Cardiac fibroblast (primary cell): ENCODE measurements around the gene ECHDC1.

Source experiments
- DNase-seq, 2 donors: peaks; one replicate each; pipeline versions ENCODE4 v3.0.0 to v3.0.0-alpha.2; 2010; ENCODE audit warnings: low read depth in 2 of 2
- H3K4me3 ChIP-seq, 2 donors: replicated peaks in 1 of 2; 1 replicate in 1 of 2; 2 replicates in 1 of 2; pipeline ENCODE4 v1.5.1; 2011; ENCODE audit warnings: low read depth in 2 of 2, low read length in 2 of 2, mild to moderate bottlenecking in 2 of 2, moderate library complexity in 1 of 2
- TF ChIP-seq, protein P1 (sequence below): IDR thresholded peaks from one replicate; pipeline ENCODE4 v1.5.1; 2011; ENCODE audit warnings: low read depth, mild to moderate bottlenecking, low read length, inconsistent platforms

The ECHDC1 gene

DNA sequence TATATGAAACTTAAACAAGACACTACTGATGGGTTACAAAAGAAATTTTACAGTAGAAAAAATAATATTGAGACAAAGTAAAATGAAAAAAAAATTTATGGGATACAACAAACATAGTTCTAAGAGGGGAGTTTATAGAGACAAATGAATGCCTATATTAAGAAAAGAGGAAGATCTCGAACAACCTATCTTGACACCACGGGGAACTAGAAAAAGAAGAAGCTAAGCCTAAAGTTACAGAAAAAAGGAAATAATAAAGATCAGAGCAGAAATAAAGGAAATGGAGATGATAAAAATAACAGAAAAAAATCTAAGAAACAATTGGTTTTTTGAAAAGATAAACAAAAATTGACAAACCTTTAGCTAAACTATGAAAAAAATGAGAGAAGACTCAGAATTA, 9.1 kb upstream of the ECHDC1 start:
- TF ChIP-seq, protein P1, sequence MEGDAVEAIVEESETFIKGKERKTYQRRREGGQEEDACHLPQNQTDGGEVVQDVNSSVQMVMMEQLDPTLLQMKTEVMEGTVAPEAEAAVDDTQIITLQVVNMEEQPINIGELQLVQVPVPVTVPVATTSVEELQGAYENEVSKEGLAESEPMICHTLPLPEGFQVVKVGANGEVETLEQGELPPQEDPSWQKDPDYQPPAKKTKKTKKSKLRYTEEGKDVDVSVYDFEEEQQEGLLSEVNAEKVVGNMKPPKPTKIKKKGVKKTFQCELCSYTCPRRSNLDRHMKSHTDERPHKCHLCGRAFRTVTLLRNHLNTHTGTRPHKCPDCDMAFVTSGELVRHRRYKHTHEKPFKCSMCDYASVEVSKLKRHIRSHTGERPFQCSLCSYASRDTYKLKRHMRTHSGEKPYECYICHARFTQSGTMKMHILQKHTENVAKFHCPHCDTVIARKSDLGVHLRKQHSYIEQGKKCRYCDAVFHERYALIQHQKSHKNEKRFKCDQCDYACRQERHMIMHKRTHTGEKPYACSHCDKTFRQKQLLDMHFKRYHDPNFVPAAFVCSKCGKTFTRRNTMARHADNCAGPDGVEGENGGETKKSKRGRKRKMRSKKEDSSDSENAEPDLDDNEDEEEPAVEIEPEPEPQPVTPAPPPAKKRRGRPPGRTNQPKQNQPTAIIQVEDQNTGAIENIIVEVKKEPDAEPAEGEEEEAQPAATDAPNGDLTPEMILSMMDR: no peak
- H3K4me3 ChIP-seq: no peak overlapping the region
- no peak for DNase-seq

DNA sequence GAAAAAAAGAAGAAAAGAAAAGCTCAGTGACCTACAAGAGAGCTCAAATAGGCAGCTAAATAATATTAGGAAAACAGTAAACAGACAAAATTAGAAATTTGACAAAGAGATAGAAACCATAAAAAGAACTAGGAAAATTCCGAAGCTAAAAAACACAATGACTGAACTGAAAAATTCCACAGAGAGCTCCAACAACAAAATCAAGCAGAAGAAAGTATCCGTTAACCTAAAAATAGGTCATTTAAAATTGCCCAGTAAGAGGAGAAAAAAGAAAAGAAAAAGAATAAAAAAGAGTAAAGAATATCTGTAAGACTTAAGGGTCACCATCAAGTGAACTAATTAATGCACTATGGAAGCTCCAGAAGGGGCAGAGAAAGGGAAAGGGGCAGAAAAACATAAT, 6.6 kb upstream of the ECHDC1 start:
- TF ChIP-seq, protein P1: no peak
- no peak for DNase-seq
- no peak overlapping the region for H3K4me3 ChIP-seq

DNA sequence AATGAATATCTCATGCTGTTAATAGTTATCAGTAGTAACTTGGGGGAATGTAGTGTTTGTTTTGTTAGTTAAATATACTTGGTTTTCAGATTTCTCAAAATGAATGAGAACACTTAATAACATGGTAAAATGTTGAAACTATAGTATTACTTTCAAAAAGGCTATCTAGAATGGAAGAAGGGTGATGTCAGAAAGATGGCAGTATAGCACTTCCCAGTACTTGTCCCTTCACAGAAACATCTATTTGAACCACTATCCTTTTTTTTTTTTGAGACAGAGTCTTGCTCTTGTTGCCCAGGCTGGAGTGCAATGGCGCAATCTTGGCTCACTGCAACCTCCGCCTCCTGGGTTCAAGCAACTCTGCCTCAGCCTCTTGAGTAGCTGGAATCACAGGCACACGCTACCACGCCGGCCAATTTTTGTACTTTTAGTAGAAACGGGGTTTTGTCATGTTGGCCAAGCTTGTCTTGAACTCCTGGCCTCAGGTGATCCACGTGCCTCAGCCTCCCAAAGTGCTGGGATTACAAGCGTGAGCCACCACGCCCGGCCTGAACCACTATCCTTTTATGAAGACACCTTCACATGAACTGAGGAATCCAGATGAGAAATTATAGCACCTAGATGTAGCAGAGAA, 4.7 kb upstream of the ECHDC1 start:
- DNase-seq: no peak
- no peak overlapping the region for H3K4me3 ChIP-seq
- TF ChIP-seq, protein P1: no peak

DNA sequence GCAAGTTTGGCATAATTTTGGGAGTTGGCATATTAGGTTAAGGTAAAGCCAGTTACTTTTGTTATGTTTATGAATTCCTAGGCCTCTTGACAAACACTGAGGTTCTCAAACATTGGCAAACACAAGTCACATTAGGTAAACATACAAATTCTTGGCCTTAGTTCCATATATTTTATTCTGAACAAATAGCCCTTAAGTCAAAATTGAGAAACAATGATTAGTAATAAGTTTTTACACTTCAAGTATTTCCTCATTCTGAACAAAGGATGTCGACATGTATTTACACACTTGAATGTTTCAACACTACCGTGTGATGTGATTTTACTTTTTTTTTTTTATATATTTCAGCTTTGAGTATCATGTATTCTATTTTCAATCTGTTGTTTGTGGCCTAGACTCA, 3.8 kb upstream of the ECHDC1 start:
- no peak overlapping the region for H3K4me3 ChIP-seq
- peak; percentile 63 to 79 for DNase-seq
- TF ChIP-seq, protein P1: no peak

DNA sequence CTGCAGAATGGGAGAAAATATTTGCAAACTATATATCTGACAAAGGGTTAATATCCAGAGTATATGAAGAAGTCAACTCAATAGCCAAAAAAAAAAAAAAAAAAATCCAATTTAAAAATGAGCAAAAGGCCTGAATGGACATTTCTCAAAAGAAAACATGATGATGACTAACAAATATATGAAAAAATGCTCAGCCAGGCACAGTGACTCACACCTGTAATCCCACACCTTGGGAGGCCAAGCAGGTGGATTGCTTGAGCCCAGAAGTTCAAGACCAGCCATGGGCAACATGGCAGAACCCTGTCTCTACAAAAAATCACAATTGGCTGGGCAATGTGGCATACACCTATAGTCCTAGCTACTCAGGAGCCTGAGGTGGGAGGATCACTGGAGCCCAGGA, 2.1 kb upstream of the ECHDC1 start:
- H3K4me3 ChIP-seq: no peak overlapping the region
- TF ChIP-seq, protein P1: no peak
- peak in 1 of 2 donors; percentile 20 for DNase-seq

DNA sequence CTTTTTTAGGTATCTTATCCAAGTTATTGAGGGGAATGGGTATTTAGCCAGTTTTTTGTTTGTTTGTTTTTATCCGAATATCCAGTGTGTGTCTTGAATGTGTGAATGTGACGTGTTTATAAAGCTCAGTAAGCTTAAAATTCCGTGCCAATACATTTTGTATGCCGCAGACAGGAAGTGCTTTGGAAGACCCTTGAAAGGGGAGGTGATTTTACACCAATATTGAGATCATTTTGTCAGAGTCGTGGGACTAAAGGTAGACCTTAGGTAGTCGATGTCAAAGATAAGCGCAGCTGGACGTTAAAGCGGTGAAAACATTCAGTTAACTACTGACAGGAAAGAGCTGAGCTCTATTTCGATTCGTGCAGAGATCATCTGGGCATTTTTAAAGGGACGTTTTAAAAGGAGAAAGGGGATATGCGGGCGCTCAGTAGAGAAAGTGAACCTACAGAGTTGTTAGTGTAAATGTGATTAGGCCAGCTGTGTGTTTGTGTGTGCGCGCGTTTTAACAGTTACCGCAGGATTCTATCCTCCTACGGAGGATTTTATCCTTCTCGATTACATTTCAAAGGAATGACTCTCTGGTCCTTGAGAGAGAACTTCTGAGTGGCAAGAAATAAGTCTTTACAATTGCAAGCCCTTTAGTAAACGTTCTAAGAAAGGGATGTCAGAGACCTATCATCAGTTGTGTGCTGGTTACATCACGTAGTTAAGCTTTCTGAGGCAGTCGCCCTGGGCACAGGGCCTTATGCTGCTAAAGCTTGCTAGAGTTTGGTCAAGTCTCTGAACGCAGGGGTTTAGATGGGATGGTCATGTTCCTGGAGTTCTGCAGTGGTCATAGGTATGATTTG, 625 bp upstream of the ECHDC1 start:
- TF ChIP-seq, protein P1: no peak
- peak overlapping the region; percentile 73 for H3K4me3 ChIP-seq
- DNase-seq: peak; percentile 46 to 50
